Measurements from ENCODE around the gene DRG2.

DRG2 gene

GRCh38 chr17:18144855-18145254, 57.1 kb downstream of the DRG2 start:
- TF ChIP-seq POLR2AphosphoS5 (IDR thresholded peaks at IDR 0.05; ENCODE audit: low read depth, low read length) (no peak), SPI1 (IDR thresholded peaks at IDR 0.05; ENCODE audit: low read depth, low read length) (no peak), POLR2A (IDR thresholded peaks at IDR 0.05; ENCODE audit: low read depth, low read length) (no peak), POU2F2 (IDR thresholded peaks at IDR 0.05; ENCODE audit: low read depth, low read length) (no peak), TAF1 (IDR thresholded peaks at IDR 0.05; ENCODE audit: low read depth, low read length) (no peak), PAX5 (IDR thresholded peaks at IDR 0.05; ENCODE audit: insufficient read depth, low read length, severe bottlenecking) (no peak)
- no peak for FAIRE-seq
- DNase-seq (ENCODE audit: insufficient read length, low spot score), result no peak

DNA sequence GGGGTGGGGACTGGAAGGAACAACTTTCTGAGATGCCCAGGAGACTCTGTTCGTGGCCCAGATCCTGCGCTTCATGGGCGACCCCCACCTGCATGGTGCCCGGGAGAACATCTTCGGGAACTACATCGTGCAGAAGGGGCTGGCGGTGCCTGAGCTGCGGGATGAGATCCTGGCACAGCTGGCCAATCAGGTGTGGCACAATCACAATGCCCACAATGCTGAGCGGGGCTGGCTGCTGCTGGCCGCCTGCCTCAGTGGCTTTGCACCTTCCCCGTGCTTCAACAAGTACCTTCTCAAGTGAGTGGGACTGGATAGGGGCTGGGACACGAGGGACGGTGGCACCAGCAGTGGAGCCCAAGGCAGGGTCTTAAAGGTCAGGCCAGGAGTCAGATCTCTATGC, 58.1 kb downstream of the DRG2 start:
- TF ChIP-seq POLR2A (IDR thresholded peaks at IDR 0.05; ENCODE audit: low read depth, low read length) (no peak), PAX5 (IDR thresholded peaks at IDR 0.05; ENCODE audit: insufficient read depth, low read length, severe bottlenecking) (no peak), POU2F2 (IDR thresholded peaks at IDR 0.05; ENCODE audit: low read depth, low read length) (no peak), TAF1 (IDR thresholded peaks at IDR 0.05; ENCODE audit: low read depth, low read length) (no peak), SPI1 (IDR thresholded peaks at IDR 0.05; ENCODE audit: low read depth, low read length) (no peak), POLR2AphosphoS5 (IDR thresholded peaks at IDR 0.05; ENCODE audit: low read depth, low read length) (no peak)
- FAIRE-seq, result no peak
- no peak for DNase-seq (ENCODE audit: insufficient read length, low spot score)

- DNase-seq (ENCODE audit: insufficient read length, low spot score), result no peak
- no peak for FAIRE-seq
- TF ChIP-seq POU2F2 (IDR thresholded peaks at IDR 0.05; ENCODE audit: low read depth, low read length) (no peak), SPI1 (IDR thresholded peaks at IDR 0.05; ENCODE audit: low read depth, low read length) (no peak), TAF1 (IDR thresholded peaks at IDR 0.05; ENCODE audit: low read depth, low read length) (no peak), POLR2A (IDR thresholded peaks at IDR 0.05; ENCODE audit: low read depth, low read length) (no peak), PAX5 (IDR thresholded peaks at IDR 0.05; ENCODE audit: insufficient read depth, low read length, severe bottlenecking) (no peak), POLR2AphosphoS5 (IDR thresholded peaks at IDR 0.05; ENCODE audit: low read depth, low read length) (no peak)
Measured at GRCh38 chr17:18146259-18146658, 58.5 kb downstream of the DRG2 start.

- TF ChIP-seq PAX5 (IDR thresholded peaks at IDR 0.05; ENCODE audit: insufficient read depth, low read length, severe bottlenecking) (no peak), TAF1 (IDR thresholded peaks at IDR 0.05; ENCODE audit: low read depth, low read length) (no peak), POLR2A (IDR thresholded peaks at IDR 0.05; ENCODE audit: low read depth, low read length) (no peak), SPI1 (IDR thresholded peaks at IDR 0.05; ENCODE audit: low read depth, low read length) (no peak), POLR2AphosphoS5 (IDR thresholded peaks at IDR 0.05; ENCODE audit: low read depth, low read length) (no peak), POU2F2 (IDR thresholded peaks at IDR 0.05; ENCODE audit: low read depth, low read length) (no peak)
- FAIRE-seq, result no peak
- no peak for DNase-seq (ENCODE audit: insufficient read length, low spot score)
Measured at GRCh38 chr17:18146980-18147379, 59.2 kb downstream of the DRG2 start.

DNA sequence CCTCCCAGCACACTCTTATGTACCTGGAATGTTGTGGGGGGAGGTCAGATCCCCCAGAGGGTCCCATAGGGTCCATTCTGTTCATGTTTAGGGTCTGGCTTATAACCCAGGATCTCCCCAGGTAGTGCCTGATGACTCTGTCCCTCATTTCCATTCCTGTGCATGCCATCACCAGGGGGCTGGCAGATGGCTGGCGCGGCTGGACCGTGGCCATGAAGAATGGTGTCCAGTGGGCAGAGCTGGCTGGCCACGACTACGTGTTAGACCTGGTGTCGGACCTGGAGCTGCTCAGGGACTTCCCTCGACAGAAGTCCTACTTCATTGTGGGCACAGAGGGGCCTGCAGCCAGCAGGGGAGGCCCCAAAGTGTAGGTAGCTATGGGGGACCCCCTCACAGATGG, 60.8 kb downstream of the DRG2 start:
- TF ChIP-seq PAX5 (IDR thresholded peaks at IDR 0.05; ENCODE audit: insufficient read depth, low read length, severe bottlenecking), result no peak
- TF ChIP-seq POLR2AphosphoS5 (IDR thresholded peaks at IDR 0.05; ENCODE audit: low read depth, low read length), result no peak
- no peak for TF ChIP-seq SPI1 (IDR thresholded peaks at IDR 0.05; ENCODE audit: low read depth, low read length)
- TF ChIP-seq TAF1 (IDR thresholded peaks at IDR 0.05; ENCODE audit: low read depth, low read length), result no peak
- no peak for TF ChIP-seq POLR2A (IDR thresholded peaks at IDR 0.05; ENCODE audit: low read depth, low read length)
- TF ChIP-seq POU2F2 (IDR thresholded peaks at IDR 0.05; ENCODE audit: low read depth, low read length), result no peak
- DNase-seq (ENCODE audit: insufficient read length, low spot score) (no peak), FAIRE-seq (no peak)

DNA sequence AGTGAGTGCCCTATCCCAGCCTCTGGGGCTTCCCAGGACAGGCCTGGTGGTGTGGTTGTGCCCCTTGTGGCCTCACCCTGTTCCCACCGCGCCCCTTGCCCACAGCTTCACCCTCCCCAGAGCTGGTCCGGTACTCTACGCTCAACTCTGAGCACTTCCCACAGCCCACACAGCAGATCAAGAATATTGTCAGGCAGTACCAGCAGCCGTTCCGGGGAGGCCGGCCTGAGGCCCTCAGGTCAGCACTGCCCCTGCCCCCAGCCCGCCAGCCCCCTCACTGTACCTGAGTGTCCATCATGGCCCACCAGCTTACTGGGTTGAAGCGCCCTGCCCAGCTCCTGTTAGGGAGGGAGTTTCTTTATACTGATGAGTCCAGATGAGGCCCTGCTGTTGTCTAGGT, 63.5 kb downstream of the DRG2 start:
- FAIRE-seq (no peak), DNase-seq (ENCODE audit: insufficient read length, low spot score) (no peak)
- TF ChIP-seq POLR2AphosphoS5 (IDR thresholded peaks at IDR 0.05; ENCODE audit: low read depth, low read length) (no peak), SPI1 (IDR thresholded peaks at IDR 0.05; ENCODE audit: low read depth, low read length) (no peak), TAF1 (IDR thresholded peaks at IDR 0.05; ENCODE audit: low read depth, low read length) (no peak)

GRCh38 chr17:18155179-18155578, 67.4 kb downstream of the DRG2 start:
- TF ChIP-seq POU2F2 (IDR thresholded peaks at IDR 0.05; ENCODE audit: low read depth, low read length), result no peak
- no peak for TF ChIP-seq POLR2AphosphoS5 (IDR thresholded peaks at IDR 0.05; ENCODE audit: low read depth, low read length)
- TF ChIP-seq SPI1 (IDR thresholded peaks at IDR 0.05; ENCODE audit: low read depth, low read length), result no peak
- TF ChIP-seq POLR2A (IDR thresholded peaks at IDR 0.05; ENCODE audit: low read depth, low read length), result no peak
- TF ChIP-seq PAX5 (IDR thresholded peaks at IDR 0.05; ENCODE audit: insufficient read depth, low read length, severe bottlenecking), result no peak
- no peak for TF ChIP-seq TAF1 (IDR thresholded peaks at IDR 0.05; ENCODE audit: low read depth, low read length)
- DNase-seq (ENCODE audit: insufficient read length, low spot score) (no peak), FAIRE-seq (no peak)

- TF ChIP-seq POLR2AphosphoS5 (IDR thresholded peaks at IDR 0.05; ENCODE audit: low read depth, low read length) (no peak), POLR2A (IDR thresholded peaks at IDR 0.05; ENCODE audit: low read depth, low read length) (no peak), PAX5 (IDR thresholded peaks at IDR 0.05; ENCODE audit: insufficient read depth, low read length, severe bottlenecking) (no peak), POU2F2 (IDR thresholded peaks at IDR 0.05; ENCODE audit: low read depth, low read length) (no peak), TAF1 (IDR thresholded peaks at IDR 0.05; ENCODE audit: low read depth, low read length) (no peak), SPI1 (IDR thresholded peaks at IDR 0.05; ENCODE audit: low read depth, low read length) (no peak)
- no peak for FAIRE-seq
- DNase-seq (ENCODE audit: insufficient read length, low spot score), result no peak
Measured at GRCh38 chr17:18156171-18156975, 68.6 kb downstream of the DRG2 start.

DNA sequence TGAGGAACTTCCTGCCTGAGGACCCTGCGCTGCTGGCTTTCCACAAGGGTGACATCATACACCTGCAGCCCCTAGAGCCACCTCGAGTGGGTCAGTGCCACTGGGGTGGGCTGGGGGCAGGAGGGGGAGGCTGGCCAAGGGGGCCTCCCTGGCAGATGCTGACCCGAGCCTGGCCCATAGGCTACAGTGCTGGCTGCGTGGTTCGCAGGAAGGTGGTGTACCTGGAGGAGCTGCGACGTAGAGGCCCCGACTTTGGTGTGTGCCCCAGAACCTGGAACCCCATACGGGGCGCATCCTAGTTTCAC, 69.2 kb downstream of the DRG2 start:
- TF ChIP-seq POU2F2 (IDR thresholded peaks at IDR 0.05; ENCODE audit: low read depth, low read length) (no peak), POLR2A (IDR thresholded peaks at IDR 0.05; ENCODE audit: low read depth, low read length) (no peak), TAF1 (IDR thresholded peaks at IDR 0.05; ENCODE audit: low read depth, low read length) (no peak), POLR2AphosphoS5 (IDR thresholded peaks at IDR 0.05; ENCODE audit: low read depth, low read length) (no peak), PAX5 (IDR thresholded peaks at IDR 0.05; ENCODE audit: insufficient read depth, low read length, severe bottlenecking) (no peak), SPI1 (IDR thresholded peaks at IDR 0.05; ENCODE audit: low read depth, low read length) (no peak)
- FAIRE-seq (no peak), DNase-seq (ENCODE audit: insufficient read length, low spot score) (no peak)

All from GM12891 (cell line).